Panc1 (cell line): ENCODE measurements around the gene SSPN. TPM values are rescaled to one million over a fixed set of nuclear protein-coding genes. Genes with fewer than 3 reads are reported as not detected.
A peak's percentile ranks its signal among the peaks of the same experiment; 100 is the strongest.

Experiments
- ATAC-seq: fragments of 200-7000 bp; cut with Tn5 transposase; 2 replicates; pipeline ENCODE4 v1.9.1; 2020; ENCODE audit warnings: mild to moderate bottlenecking, moderate library complexity
- BruUV-seq: library from RNA; stranded (reverse); fragments of 400-500 nt; replicated peaks from 2 replicates; lab custom pipeline; 2021; lab: Mats Ljungman, UMichigan
- CTCF ChIA-PET: fragments of 300-600 bp; sonication (Branson Sonifier 250); formaldehyde crosslinking; loops from one replicate; lab custom pipeline; 2022; ENCODE audit warnings: antibody characterized with exemption; lab: Charles Lee
- POLR2A ChIA-PET: fragments of 300-600 bp; sonication (Branson Sonifier 250); formaldehyde crosslinking; loops from one replicate; lab custom pipeline; 2022; ENCODE audit warnings: antibody characterized with exemption; lab: Charles Lee
- DNase-seq: peaks from one replicate; pipeline ENCODE4 v3.0.0-alpha.2; 2010; ENCODE audit warnings: low read depth, low spot score
- H3K27ac ChIP-seq: 2 replicates; pipeline ENCODE4 v1.5.1; 2011; ENCODE audit warnings: mild to moderate bottlenecking, low read length, inconsistent platforms
- H3K27me3 ChIP-seq: fragments of 200-500 bp; sonication (Bioruptor generic); 2 replicates; pipeline ENCODE4 v1.6.0; 2014; ENCODE audit warnings: low read length, inconsistent platforms; ENCODE audit not compliant: control insufficient read depth, insufficient read depth
- H3K36me3 ChIP-seq: fragments of 200-500 bp; sonication (Bioruptor generic); 2 replicates; pipeline ENCODE4 v1.5.1; 2014; ENCODE audit warnings: inconsistent platforms, mild to moderate bottlenecking, low read length, moderate library complexity; ENCODE audit not compliant: control insufficient read depth, insufficient read depth
- H3K4me1 ChIP-seq: 2 replicates; pipeline ENCODE4 v1.5.1; 2011; ENCODE audit warnings: inconsistent platforms, mild to moderate bottlenecking, low read length, moderate library complexity; ENCODE audit not compliant: control insufficient read depth, insufficient read depth
- H3K4me3 ChIP-seq, 2 experiments: 2 replicates each; pipeline ENCODE4 v1.5.1; 2011 to 2012; ENCODE audit warnings: low read depth in 2 of 2, low read length in 2 of 2, mild to moderate bottlenecking in 2 of 2, inconsistent platforms in 1 of 2, moderate library complexity in 1 of 2
- H3K9me3 ChIP-seq: fragments of 200-500 bp; sonication (Bioruptor generic); 2 replicates; pipeline ENCODE4 v1.5.1; 2014; ENCODE audit warnings: low read depth, mild to moderate bottlenecking, inconsistent platforms, low read length, moderate library complexity; ENCODE audit not compliant: control insufficient read depth, insufficient read depth
- POLR2AphosphoS5 ChIP-seq: IDR thresholded peaks from 2 replicates; pipeline ENCODE4 v1.6.1; 2012; ENCODE audit warnings: mild to moderate bottlenecking, low read depth, low read length, moderate library complexity
- SIN3A ChIP-seq: IDR thresholded peaks from 2 replicates; pipeline ENCODE4 v1.6.1; 2012; ENCODE audit warnings: low read depth, mild to moderate bottlenecking, low read length, moderate library complexity, borderline replicate concordance; ENCODE audit not compliant: insufficient read depth
- TCF7L2 ChIP-seq: IDR thresholded peaks from 2 replicates; pipeline ENCODE4 v1.6.1; 2011; ENCODE audit warnings: mild to moderate bottlenecking, low read depth, low read length, inconsistent platforms
- in situ Hi-C: cut with HindIII; loops from 2 replicates; pipeline ENCODE4 v1.10.0; 2016; ENCODE audit warnings: low sequenced_read_pairs, low pct_unique_long_range_greater_than_20kb
- intact Hi-C: fragments of 100-400 bp; cut with micrococcal nuclease; formaldehyde crosslinking; loops from one replicate; pipeline ENCODE4 v1.10.0; 2022; ENCODE audit not compliant: unreplicated experiment
- total RNA-seq: library from RNA; stranded (reverse); gene quantifications from one replicate; pipeline ENCODE4 v1.2.1, GENCODE V29; 2021; ENCODE audit not compliant: unreplicated experiment
- TF ChIP-seq, protein P1 (sequence below), 2 experiments: IDR thresholded peaks; 2 replicates each; pipeline ENCODE4 v1.6.1; 2011 to 2012; ENCODE audit warnings: low read depth in 2 of 2, control low read depth in 1 of 2, low read length in 1 of 2, mild to moderate bottlenecking in 1 of 2, moderate library complexity in 1 of 2; ENCODE audit not compliant: insufficient read depth in 1 of 2
- TF ChIP-seq, protein P2 (sequence below): fragments of 450-650 bp; IDR thresholded peaks from 2 replicates; pipeline ENCODE4 v1.5.1; 2017; ENCODE audit warnings: mild to moderate bottlenecking

SSPN gene
- total RNA-seq, 1 experiment from 2014 or later, result 23.4 TPM

DNA sequence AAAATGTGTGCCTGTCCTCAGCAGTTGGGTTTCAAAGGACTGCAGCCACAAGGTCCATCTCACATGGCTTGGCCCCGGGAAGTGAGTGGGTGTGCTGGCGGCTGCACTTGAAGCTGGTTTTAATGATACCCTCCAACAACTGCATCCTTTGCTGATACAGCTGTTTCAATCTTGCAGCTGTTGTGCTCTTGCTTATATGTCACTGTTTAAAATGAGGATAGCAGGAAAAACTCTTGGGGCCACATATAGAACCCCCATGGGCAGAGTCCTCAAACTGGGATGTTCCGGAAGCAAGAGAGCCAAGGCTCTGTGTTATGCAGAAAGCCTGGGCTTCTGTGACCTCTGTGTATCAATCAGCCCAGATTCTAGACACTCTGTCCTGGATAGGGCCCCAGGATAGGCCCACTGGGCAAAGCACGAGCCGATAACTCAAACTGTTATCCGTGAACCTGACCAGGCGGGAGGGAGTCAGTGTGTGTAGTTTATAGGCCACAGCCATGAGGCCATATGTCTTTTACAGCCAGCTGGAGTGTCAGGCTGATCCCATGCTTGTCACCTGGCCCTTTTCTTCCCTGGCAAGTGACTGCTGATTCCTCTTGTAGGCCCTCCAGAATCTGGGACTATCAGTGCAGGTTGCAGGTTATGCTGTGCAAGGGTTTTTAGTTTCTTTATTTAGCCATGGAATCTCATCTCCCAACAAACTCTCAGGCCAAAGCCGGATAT is 74.3 kb downstream of the SSPN start:
- Histone ChIP-seq H3K4me3 (no peak overlapping the region), H3K4me1 (peaks cover 42% of the 10 kb centered on the region), H3K36me3 (no peaks in the 10 kb centered on the region), H3K27ac (peak overlapping the region; percentile 98), H3K9me3 (peaks cover 8% of the 10 kb centered on the region; the same call in 1 of the 2 replicates), H3K27me3 (no peaks in the 10 kb centered on the region)
- no peak for DNase-seq
- POLR2A ChIA-PET, result interaction anchor here (0.6 to 1.1 kb wide), 2 partner anchors 145 to 244 kb away, joined by 3 to 8 read pairs; partner anchors contain the start of gene BHLHE41
- in situ Hi-C loops (no loop called here), intact Hi-C loops (loop anchor here (5.0 kb wide), 1 partner anchor 72 kb away; the partner anchor contains the start of gene SSPN)
- ATAC-seq, result no peak
- CTCF ChIA-PET, result no interaction called here
- TF ChIP-seq, protein P1, sequence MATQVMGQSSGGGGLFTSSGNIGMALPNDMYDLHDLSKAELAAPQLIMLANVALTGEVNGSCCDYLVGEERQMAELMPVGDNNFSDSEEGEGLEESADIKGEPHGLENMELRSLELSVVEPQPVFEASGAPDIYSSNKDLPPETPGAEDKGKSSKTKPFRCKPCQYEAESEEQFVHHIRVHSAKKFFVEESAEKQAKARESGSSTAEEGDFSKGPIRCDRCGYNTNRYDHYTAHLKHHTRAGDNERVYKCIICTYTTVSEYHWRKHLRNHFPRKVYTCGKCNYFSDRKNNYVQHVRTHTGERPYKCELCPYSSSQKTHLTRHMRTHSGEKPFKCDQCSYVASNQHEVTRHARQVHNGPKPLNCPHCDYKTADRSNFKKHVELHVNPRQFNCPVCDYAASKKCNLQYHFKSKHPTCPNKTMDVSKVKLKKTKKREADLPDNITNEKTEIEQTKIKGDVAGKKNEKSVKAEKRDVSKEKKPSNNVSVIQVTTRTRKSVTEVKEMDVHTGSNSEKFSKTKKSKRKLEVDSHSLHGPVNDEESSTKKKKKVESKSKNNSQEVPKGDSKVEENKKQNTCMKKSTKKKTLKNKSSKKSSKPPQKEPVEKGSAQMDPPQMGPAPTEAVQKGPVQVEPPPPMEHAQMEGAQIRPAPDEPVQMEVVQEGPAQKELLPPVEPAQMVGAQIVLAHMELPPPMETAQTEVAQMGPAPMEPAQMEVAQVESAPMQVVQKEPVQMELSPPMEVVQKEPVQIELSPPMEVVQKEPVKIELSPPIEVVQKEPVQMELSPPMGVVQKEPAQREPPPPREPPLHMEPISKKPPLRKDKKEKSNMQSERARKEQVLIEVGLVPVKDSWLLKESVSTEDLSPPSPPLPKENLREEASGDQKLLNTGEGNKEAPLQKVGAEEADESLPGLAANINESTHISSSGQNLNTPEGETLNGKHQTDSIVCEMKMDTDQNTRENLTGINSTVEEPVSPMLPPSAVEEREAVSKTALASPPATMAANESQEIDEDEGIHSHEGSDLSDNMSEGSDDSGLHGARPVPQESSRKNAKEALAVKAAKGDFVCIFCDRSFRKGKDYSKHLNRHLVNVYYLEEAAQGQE (IDR thresholded peaks at IDR 0.05; ENCODE audit: insufficient read depth in 1 of 2, low read depth in 2 of 2, low read length in 1 of 2), result no peak
- TF ChIP-seq SIN3A, result no peak
- TF ChIP-seq, protein P2, sequence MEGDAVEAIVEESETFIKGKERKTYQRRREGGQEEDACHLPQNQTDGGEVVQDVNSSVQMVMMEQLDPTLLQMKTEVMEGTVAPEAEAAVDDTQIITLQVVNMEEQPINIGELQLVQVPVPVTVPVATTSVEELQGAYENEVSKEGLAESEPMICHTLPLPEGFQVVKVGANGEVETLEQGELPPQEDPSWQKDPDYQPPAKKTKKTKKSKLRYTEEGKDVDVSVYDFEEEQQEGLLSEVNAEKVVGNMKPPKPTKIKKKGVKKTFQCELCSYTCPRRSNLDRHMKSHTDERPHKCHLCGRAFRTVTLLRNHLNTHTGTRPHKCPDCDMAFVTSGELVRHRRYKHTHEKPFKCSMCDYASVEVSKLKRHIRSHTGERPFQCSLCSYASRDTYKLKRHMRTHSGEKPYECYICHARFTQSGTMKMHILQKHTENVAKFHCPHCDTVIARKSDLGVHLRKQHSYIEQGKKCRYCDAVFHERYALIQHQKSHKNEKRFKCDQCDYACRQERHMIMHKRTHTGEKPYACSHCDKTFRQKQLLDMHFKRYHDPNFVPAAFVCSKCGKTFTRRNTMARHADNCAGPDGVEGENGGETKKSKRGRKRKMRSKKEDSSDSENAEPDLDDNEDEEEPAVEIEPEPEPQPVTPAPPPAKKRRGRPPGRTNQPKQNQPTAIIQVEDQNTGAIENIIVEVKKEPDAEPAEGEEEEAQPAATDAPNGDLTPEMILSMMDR, result no peak
- no peak for TF ChIP-seq POLR2AphosphoS5
- TF ChIP-seq TCF7L2, result no peak
- BruUV-seq, result no TSS peak

DNA sequence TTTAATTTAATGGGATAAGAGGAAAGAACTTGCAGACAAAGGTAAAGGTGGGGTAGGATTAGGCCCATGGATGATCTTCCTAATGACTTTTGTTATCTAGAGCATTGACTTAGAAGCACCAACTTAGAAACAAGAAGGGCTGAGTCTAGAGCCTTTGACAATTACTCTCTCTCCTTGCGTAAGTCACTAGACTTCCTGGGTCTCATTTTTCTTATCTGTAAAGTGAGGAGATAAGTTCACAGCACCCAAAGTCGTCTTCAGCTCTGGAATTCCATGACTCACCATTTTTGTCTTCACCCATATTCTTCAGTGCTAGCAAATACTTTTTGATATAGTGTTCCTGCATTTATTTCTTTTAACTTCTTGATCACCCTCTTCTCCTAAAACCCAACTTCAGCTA is 75.7 kb downstream of the SSPN start:
- TF ChIP-seq, protein P2, result no peak
- no peak for TF ChIP-seq POLR2AphosphoS5
- TF ChIP-seq SIN3A, result no peak
- TF ChIP-seq, protein P1 (IDR thresholded peaks at IDR 0.05; ENCODE audit: insufficient read depth in 1 of 2, low read depth in 2 of 2, low read length in 1 of 2), result no peak
- no peak for TF ChIP-seq TCF7L2
- H3K27ac ChIP-seq, result peak overlapping the region; percentile 98
- DNase-seq, result no peak
- peaks cover 8% of the 10 kb centered on the region; the same call in 1 of the 2 replicates for H3K9me3 ChIP-seq
- H3K27me3 ChIP-seq, result no peaks in the 10 kb centered on the region
- ChIA-PET POLR2A (no interaction called here), CTCF (no interaction called here)
- no peak for ATAC-seq
- intact Hi-C loops (loop anchor here (5.0 kb wide), 1 partner anchor 74 kb away; the partner anchor contains the start of gene SSPN), in situ Hi-C loops (no loop called here)
- H3K36me3 ChIP-seq, result no peaks in the 10 kb centered on the region
- no peak overlapping the region for H3K4me3 ChIP-seq
- H3K4me1 ChIP-seq, result peaks cover 55% of the 10 kb centered on the region
- no TSS peak for BruUV-seq
